Mesenchymal stem cell (in vitro differentiated cells and primary cell): ENCODE data around the gene LAMC2.

Source experiments
- DNase-seq: peaks from one replicate; pipeline ENCODE4 v3.0.0-alpha.2; 2013
- H2AFZ ChIP-seq: one replicate; pipeline ENCODE4 v1.6.1; 2013; ENCODE audit warnings: low read depth, mild to moderate bottlenecking, control low read depth, inconsistent platforms, low read length, moderate library complexity
- H2AK5ac ChIP-seq: 2 replicates; pipeline ENCODE4 v1.6.1; 2013; ENCODE audit warnings: low read length, moderate library complexity, mild to moderate bottlenecking, inconsistent platforms; ENCODE audit not compliant: severe bottlenecking
- H2BK120ac ChIP-seq: one replicate; pipeline ENCODE4 v1.6.1; 2013; ENCODE audit warnings: low read depth, mild to moderate bottlenecking, inconsistent platforms, low read length, moderate library complexity
- H2BK12ac ChIP-seq, 2 experiments: one replicate each; pipeline ENCODE4 v1.6.1; 2013; ENCODE audit warnings: inconsistent platforms in 2 of 2, low read length in 2 of 2, mild to moderate bottlenecking in 2 of 2, moderate library complexity in 2 of 2, control low read depth in 1 of 2
- H2BK15ac ChIP-seq: one replicate; pipeline ENCODE4 v1.6.1; 2013; ENCODE audit warnings: mild to moderate bottlenecking, low read depth, inconsistent platforms; ENCODE audit not compliant: poor library complexity, severe bottlenecking
- H2BK5ac ChIP-seq: 2 replicates; pipeline ENCODE4 v1.6.1; 2013; ENCODE audit warnings: low read depth, mild to moderate bottlenecking, low read length, control low read depth, inconsistent platforms; ENCODE audit not compliant: poor library complexity, severe bottlenecking
- H3K14ac ChIP-seq, 2 experiments: one replicate each; pipeline ENCODE4 v1.6.1; 2013; ENCODE audit warnings: inconsistent platforms in 2 of 2, low read length in 2 of 2, control low read depth in 1 of 2, mild to moderate bottlenecking in 1 of 2, moderate library complexity in 1 of 2
- H3K18ac ChIP-seq, 2 experiments: one replicate each; pipeline ENCODE4 v1.6.1; 2013; ENCODE audit warnings: inconsistent platforms in 2 of 2, low read length in 2 of 2, control low read depth in 1 of 2, low read depth in 1 of 2, mild to moderate bottlenecking in 1 of 2
- H3K23ac ChIP-seq, 2 experiments: one replicate each; pipeline ENCODE4 v1.6.1; 2013; ENCODE audit warnings: inconsistent platforms in 2 of 2, low read length in 2 of 2, mild to moderate bottlenecking in 2 of 2, moderate library complexity in 2 of 2, control low read depth in 1 of 2
- H3K27ac ChIP-seq: 2 replicates; pipeline ENCODE4 v1.5.1; 2013; ENCODE audit warnings: mild to moderate bottlenecking, moderate library complexity, low read length, control low read depth, inconsistent platforms; ENCODE audit not compliant: poor library complexity, severe bottlenecking
- H3K27me3 ChIP-seq, 2 experiments: 2 replicates each; pipeline versions ENCODE4 v1.6.1 to v1.7.0; 2013; ENCODE audit warnings: low read length in 2 of 2, mild to moderate bottlenecking in 2 of 2, moderate library complexity in 2 of 2, control low read depth in 1 of 2, inconsistent platforms in 1 of 2; ENCODE audit not compliant: control insufficient read depth in 1 of 2, insufficient read depth in 1 of 2
- H3K36me3 ChIP-seq, 2 experiments: 2 replicates each; pipeline versions ENCODE4 v1.6.1 to v1.7.0; 2013; ENCODE audit warnings: low read length in 2 of 2, control low read depth in 1 of 2, inconsistent platforms in 1 of 2, low read depth in 1 of 2, mild to moderate bottlenecking in 1 of 2; ENCODE audit not compliant: insufficient read depth in 2 of 2, control insufficient read depth in 1 of 2
- H3K4ac ChIP-seq, 2 experiments: one replicate each; pipeline ENCODE4 v1.6.1; 2013; ENCODE audit warnings: inconsistent platforms in 2 of 2, low read length in 2 of 2, mild to moderate bottlenecking in 2 of 2, moderate library complexity in 2 of 2, control low read depth in 1 of 2, low read depth in 1 of 2
- H3K4me1 ChIP-seq: 2 replicates; pipeline ENCODE4 v1.6.1; 2013; ENCODE audit warnings: low read depth, low read length, control low read depth; ENCODE audit not compliant: control insufficient read depth, insufficient read depth
- H3K4me2 ChIP-seq: 2 replicates; pipeline ENCODE4 v1.6.1; 2013; ENCODE audit warnings: low read length, mild to moderate bottlenecking, inconsistent platforms; ENCODE audit not compliant: poor library complexity, severe bottlenecking
- H3K4me3 ChIP-seq, 2 experiments: 2 replicates each; pipeline versions ENCODE4 v1.5.1 to v1.7.0; 2013; ENCODE audit warnings: low read length in 2 of 2, mild to moderate bottlenecking in 2 of 2, control low read depth in 1 of 2, low read depth in 1 of 2; ENCODE audit not compliant: insufficient read depth in 1 of 2
- H3K79me1 ChIP-seq: replicated peaks from 2 replicates; pipeline ENCODE4 v1.6.1; 2013; ENCODE audit warnings: mild to moderate bottlenecking, control low read depth, low read length, inconsistent platforms; ENCODE audit not compliant: poor library complexity, severe bottlenecking
- H3K9ac ChIP-seq: 2 replicates; pipeline ENCODE4 v1.7.0; 2013; ENCODE audit warnings: mild to moderate bottlenecking, low read length, moderate library complexity
- H3K9me3 ChIP-seq: 2 replicates; pipeline ENCODE4 v1.7.0; 2013; ENCODE audit warnings: mild to moderate bottlenecking, low read length; ENCODE audit not compliant: control insufficient read depth
- H4K8ac ChIP-seq: one replicate; pipeline ENCODE4 v1.6.1; 2013; ENCODE audit warnings: inconsistent platforms, mild to moderate bottlenecking, low read length, moderate library complexity
- H4K91ac ChIP-seq: one replicate; pipeline ENCODE4 v1.6.1; 2013; ENCODE audit warnings: mild to moderate bottlenecking, low read length, inconsistent platforms
- WGBS: methylation state at CpG from one replicate; pipeline ENCODE4 v1.1.7; 2013; ENCODE audit warnings: mixed read lengths; 5-methylcytosine and 5-hydroxymethylcytosine counted together

The LAMC2 gene

GRCh38 chr1:183293876-183294275, 107.8 kb downstream of the LAMC2 start:
- no peak overlapping the region for H2BK15ac ChIP-seq
- H2AFZ ChIP-seq, result no peak overlapping the region
- H3K4me3 ChIP-seq, result no peak overlapping the region
- no peak overlapping the region for H2BK12ac ChIP-seq
- no peak overlapping the region for H3K23ac ChIP-seq
- WGBS, result 83% methylated on average over 1 of the region's 1 CpG
- H2BK120ac ChIP-seq, result no peak overlapping the region
- no peak overlapping the region for H3K4me2 ChIP-seq
- H3K27me3 ChIP-seq, result no peaks in the 10 kb centered on the region
- H3K4me1 ChIP-seq, result peaks cover 4% of the 10 kb centered on the region
- no peak overlapping the region for H4K8ac ChIP-seq
- H3K79me1 ChIP-seq, result no peaks in the 10 kb centered on the region
- no peak overlapping the region for H3K14ac ChIP-seq
- DNase-seq, result no peak
- H4K91ac ChIP-seq, result no peak overlapping the region
- peaks cover under 1% of the 10 kb centered on the region for H3K9me3 ChIP-seq
- no peaks in the 10 kb centered on the region for H3K36me3 ChIP-seq
- H3K27ac ChIP-seq, result no peak overlapping the region
- no peak overlapping the region for H3K4ac ChIP-seq
- H3K18ac ChIP-seq, result no peak overlapping the region
- no peak overlapping the region for H2BK5ac ChIP-seq
- no peak overlapping the region for H3K9ac ChIP-seq
- H2AK5ac ChIP-seq, result no peak overlapping the region
